Activated T-cell treated with anti-CD3 and anti-CD28 coated beads for 1 hour (primary cell): Measurements from ENCODE around the gene SPHK2.
"Not testable (repeated sequence)": the region's sequence is repeated elsewhere in the genome, so short reads cannot be mapped to it uniquely, and the experiment has no call there.

Source experiments
- DNase-seq: peaks from one replicate; pipeline ENCODE4 v3.0.0-alpha.2; 2020; ENCODE audit warnings: low read depth

The SPHK2 gene

GRCh38 chr19:48624791-48625723 lies 5.8 kb downstream of the SPHK2 start:
- DNase-seq = no peak

GRCh38 chr19:48625891-48626327 lies 6.6 kb downstream of the SPHK2 start:
- DNase-seq = no peak

- DNase-seq = no peak
These were observed 8.0 kb downstream of the SPHK2 start for GRCh38 chr19:48627201-48627864.

GRCh38 chr19:48627865-48628314 lies 8.6 kb downstream of the SPHK2 start:
- no peak for DNase-seq

GRCh38 chr19:48628486-48629296 lies 9.4 kb downstream of the SPHK2 start:
- no peak for DNase-seq

- DNase-seq = no peak
These were observed 9.9 kb downstream of the SPHK2 start for GRCh38 chr19:48629297-48629598.

- no peak for DNase-seq
These were observed 10.4 kb downstream of the SPHK2 start for GRCh38 chr19:48629599-48630295.

GRCh38 chr19:48630296-48631063 lies 11.2 kb downstream of the SPHK2 start:
- no peak for DNase-seq

GRCh38 chr19:48631225-48631624 lies 11.9 kb downstream of the SPHK2 start:
- DNase-seq = no peak

GRCh38 chr19:48632286-48632685 lies 13.0 kb downstream of the SPHK2 start:
- not testable (repeated sequence) for DNase-seq

GRCh38 chr19:48632692-48633147 lies 13.4 kb downstream of the SPHK2 start:
- DNase-seq = no peak

GRCh38 chr19:48633148-48634035 lies 14.1 kb downstream of the SPHK2 start:
- DNase-seq = no peak

- DNase-seq = no peak
These were observed 14.7 kb downstream of the SPHK2 start for GRCh38 chr19:48634036-48634342.

- peak; percentile 88 for DNase-seq
These were observed 15.3 kb downstream of the SPHK2 start for GRCh38 chr19:48634424-48635262.

GRCh38 chr19:48635263-48635965 lies 16.1 kb downstream of the SPHK2 start:
- peak; percentile 74 for DNase-seq

GRCh38 chr19:48635966-48636858 lies 16.9 kb downstream of the SPHK2 start:
- DNase-seq = no peak

- DNase-seq = no peak
These were observed 17.6 kb downstream of the SPHK2 start, which contains the start of gene DBP for GRCh38 chr19:48636859-48637448. TSS of gene DBP (minus strand) at chr19:48637379. CDS start at chr19:48636994, 385 bp downstream.
